Panc1 (cell line): ENCODE measurements around the gene CDK12. TPM values are rescaled to one million over a fixed set of nuclear protein-coding genes. Genes with fewer than 3 reads are reported as not detected.

Experiments
- ATAC-seq: fragments of 200-7000 bp; cut with Tn5 transposase; 2 replicates; pipeline ENCODE4 v1.9.1; 2020; ENCODE audit warnings: mild to moderate bottlenecking, moderate library complexity
- Bru-seq: library from RNA; stranded (reverse); fragments of 400-500 nt; gene quantifications from one replicate; lab custom pipeline; 2021; lab: Mats Ljungman, UMichigan
- BruChase-seq, 2 experiments: library from RNA; stranded (reverse); fragments of 400-500 nt; gene quantifications; one replicate each; lab custom pipeline; 2021; lab: Mats Ljungman, UMichigan
- BruUV-seq: library from RNA; stranded (reverse); fragments of 400-500 nt; replicated peaks from 2 replicates; lab custom pipeline; 2021; lab: Mats Ljungman, UMichigan
- CTCF ChIA-PET: fragments of 300-600 bp; sonication (Branson Sonifier 250); formaldehyde crosslinking; loops from one replicate; lab custom pipeline; 2022; ENCODE audit warnings: antibody characterized with exemption; lab: Charles Lee
- POLR2A ChIA-PET: fragments of 300-600 bp; sonication (Branson Sonifier 250); formaldehyde crosslinking; loops from one replicate; lab custom pipeline; 2022; ENCODE audit warnings: antibody characterized with exemption; lab: Charles Lee
- DNase-seq: peaks from one replicate; pipeline ENCODE4 v3.0.0-alpha.2; 2010; ENCODE audit warnings: low read depth, low spot score
- H3K27ac ChIP-seq: 2 replicates; pipeline ENCODE4 v1.5.1; 2011; ENCODE audit warnings: mild to moderate bottlenecking, low read length, inconsistent platforms
- H3K27me3 ChIP-seq: fragments of 200-500 bp; sonication (Bioruptor generic); 2 replicates; pipeline ENCODE4 v1.6.0; 2014; ENCODE audit warnings: low read length, inconsistent platforms; ENCODE audit not compliant: control insufficient read depth, insufficient read depth
- H3K36me3 ChIP-seq: fragments of 200-500 bp; sonication (Bioruptor generic); 2 replicates; pipeline ENCODE4 v1.5.1; 2014; ENCODE audit warnings: inconsistent platforms, mild to moderate bottlenecking, low read length, moderate library complexity; ENCODE audit not compliant: control insufficient read depth, insufficient read depth
- H3K4me1 ChIP-seq: 2 replicates; pipeline ENCODE4 v1.5.1; 2011; ENCODE audit warnings: inconsistent platforms, mild to moderate bottlenecking, low read length, moderate library complexity; ENCODE audit not compliant: control insufficient read depth, insufficient read depth
- H3K4me3 ChIP-seq, 2 experiments: 2 replicates each; pipeline ENCODE4 v1.5.1; 2011 to 2012; ENCODE audit warnings: low read depth in 2 of 2, low read length in 2 of 2, mild to moderate bottlenecking in 2 of 2, inconsistent platforms in 1 of 2, moderate library complexity in 1 of 2
- H3K9me3 ChIP-seq: fragments of 200-500 bp; sonication (Bioruptor generic); 2 replicates; pipeline ENCODE4 v1.5.1; 2014; ENCODE audit warnings: low read depth, mild to moderate bottlenecking, inconsistent platforms, low read length, moderate library complexity; ENCODE audit not compliant: control insufficient read depth, insufficient read depth
- POLR2AphosphoS5 ChIP-seq: IDR thresholded peaks from 2 replicates; pipeline ENCODE4 v1.6.1; 2012; ENCODE audit warnings: mild to moderate bottlenecking, low read depth, low read length, moderate library complexity
- SIN3A ChIP-seq: IDR thresholded peaks from 2 replicates; pipeline ENCODE4 v1.6.1; 2012; ENCODE audit warnings: low read depth, mild to moderate bottlenecking, low read length, moderate library complexity, borderline replicate concordance; ENCODE audit not compliant: insufficient read depth
- TCF7L2 ChIP-seq: IDR thresholded peaks from 2 replicates; pipeline ENCODE4 v1.6.1; 2011; ENCODE audit warnings: mild to moderate bottlenecking, low read depth, low read length, inconsistent platforms
- in situ Hi-C: cut with HindIII; loops from 2 replicates; pipeline ENCODE4 v1.10.0; 2016; ENCODE audit warnings: low sequenced_read_pairs, low pct_unique_long_range_greater_than_20kb
- intact Hi-C: fragments of 100-400 bp; cut with micrococcal nuclease; formaldehyde crosslinking; loops from one replicate; pipeline ENCODE4 v1.10.0; 2022; ENCODE audit not compliant: unreplicated experiment
- long read RNA-seq: library from polyadenylated mRNA; unstranded; transcript quantifications from one replicate; pipeline ENCODE4 v2.0.0, GENCODE V29; 2021; ENCODE audit not compliant: unreplicated experiment
- polyA plus RNA-seq: library from polyadenylated mRNA; unstranded; fragments of >200 nt; gene quantifications from one replicate; pipeline ENCODE4 v1.2.1, GENCODE V29; 2012; ENCODE audit warnings: missing spikeins; ENCODE audit not compliant: insufficient read length
- total RNA-seq: library from RNA; stranded (reverse); gene quantifications from one replicate; pipeline ENCODE4 v1.2.1, GENCODE V29; 2021; ENCODE audit not compliant: unreplicated experiment
- TF ChIP-seq, protein P1 (sequence below), 2 experiments: IDR thresholded peaks; 2 replicates each; pipeline ENCODE4 v1.6.1; 2011 to 2012; ENCODE audit warnings: low read depth in 2 of 2, control low read depth in 1 of 2, low read length in 1 of 2, mild to moderate bottlenecking in 1 of 2, moderate library complexity in 1 of 2; ENCODE audit not compliant: insufficient read depth in 1 of 2
- TF ChIP-seq, protein P2 (sequence below): fragments of 450-650 bp; IDR thresholded peaks from 2 replicates; pipeline ENCODE4 v1.5.1; 2017; ENCODE audit warnings: mild to moderate bottlenecking

The CDK12 gene
- 57.8 TPM for total RNA-seq
- 25.1 TPM for polyA plus RNA-seq
- Bru-seq, nascent RNA = percentile 83 among the genes with signal in this experiment
- percentile 90 among the genes with signal in this experiment for BruChase-seq, experiment 1, labeled RNA remaining after a 2-hour chase
- percentile 89 among the genes with signal in this experiment for BruChase-seq, experiment 2, labeled RNA remaining after a 6-hour chase
- long read RNA-seq, full-length matches to known transcripts = 8 of 33 reads
- long read RNA-seq, partial matches to known transcripts = 9 of 33 reads
- long read RNA-seq, other reads (novel, unspliced or antisense) = 16 of 33 reads

DNA sequence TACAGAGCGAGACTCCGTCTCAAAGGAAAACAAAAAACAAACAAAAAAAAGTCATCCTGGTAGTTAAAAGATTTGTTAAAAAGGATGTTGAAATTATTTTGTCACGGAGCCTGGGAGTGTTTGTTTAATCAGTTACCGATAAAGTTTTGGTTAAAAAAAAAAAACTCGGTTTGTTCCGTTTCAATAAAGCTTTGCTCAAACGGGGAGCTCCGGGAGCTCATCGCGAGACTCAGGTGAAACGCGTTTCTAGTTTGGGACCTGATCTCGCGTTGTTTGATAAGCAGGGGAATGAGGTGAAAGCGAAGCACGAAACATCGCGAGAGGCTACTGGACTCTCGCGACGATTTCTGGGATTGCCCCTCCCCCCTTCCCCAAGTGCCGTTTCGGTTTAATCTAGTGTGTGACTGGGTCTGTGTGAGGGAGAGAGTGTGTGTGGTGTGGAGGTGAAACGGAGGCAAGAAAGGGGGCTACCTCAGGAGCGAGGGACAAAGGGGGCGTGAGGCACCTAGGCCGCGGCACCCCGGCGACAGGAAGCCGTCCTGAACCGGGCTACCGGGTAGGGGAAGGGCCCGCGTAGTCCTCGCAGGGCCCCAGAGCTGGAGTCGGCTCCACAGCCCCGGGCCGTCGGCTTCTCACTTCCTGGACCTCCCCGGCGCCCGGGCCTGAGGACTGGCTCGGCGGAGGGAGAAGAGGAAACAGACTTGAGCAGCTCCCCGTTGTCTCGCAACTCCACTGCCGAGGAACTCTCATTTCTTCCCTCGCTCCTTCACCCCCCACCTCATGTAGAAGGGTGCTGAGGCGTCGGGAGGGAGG, at the start of gene CDK12:
CDK12 (plus strand) TSS at position 374 of the 813 bp plus-strand sequence. CDS start 586 bp downstream, outside the sequence.
- peak; percentile 93 for ATAC-seq
- Histone ChIP-seq H3K36me3 (no peaks in the 10 kb centered on the region; the same call in 1 of the 2 replicates), H3K4me3 (peak within 1 kb of the TSS; percentile 72 to 89), H3K9me3 (no peaks in the 10 kb centered on the region), H3K27me3 (no peaks in the 10 kb centered on the region), H3K27ac (peak within 1 kb of the TSS; percentile 86), H3K4me1 (no peaks in the 10 kb centered on the region)
- TF ChIP-seq TCF7L2 (peak; percentile 75), SIN3A (peak; percentile 94), POLR2AphosphoS5 (peak; percentile 96)
- TF ChIP-seq, protein P1, sequence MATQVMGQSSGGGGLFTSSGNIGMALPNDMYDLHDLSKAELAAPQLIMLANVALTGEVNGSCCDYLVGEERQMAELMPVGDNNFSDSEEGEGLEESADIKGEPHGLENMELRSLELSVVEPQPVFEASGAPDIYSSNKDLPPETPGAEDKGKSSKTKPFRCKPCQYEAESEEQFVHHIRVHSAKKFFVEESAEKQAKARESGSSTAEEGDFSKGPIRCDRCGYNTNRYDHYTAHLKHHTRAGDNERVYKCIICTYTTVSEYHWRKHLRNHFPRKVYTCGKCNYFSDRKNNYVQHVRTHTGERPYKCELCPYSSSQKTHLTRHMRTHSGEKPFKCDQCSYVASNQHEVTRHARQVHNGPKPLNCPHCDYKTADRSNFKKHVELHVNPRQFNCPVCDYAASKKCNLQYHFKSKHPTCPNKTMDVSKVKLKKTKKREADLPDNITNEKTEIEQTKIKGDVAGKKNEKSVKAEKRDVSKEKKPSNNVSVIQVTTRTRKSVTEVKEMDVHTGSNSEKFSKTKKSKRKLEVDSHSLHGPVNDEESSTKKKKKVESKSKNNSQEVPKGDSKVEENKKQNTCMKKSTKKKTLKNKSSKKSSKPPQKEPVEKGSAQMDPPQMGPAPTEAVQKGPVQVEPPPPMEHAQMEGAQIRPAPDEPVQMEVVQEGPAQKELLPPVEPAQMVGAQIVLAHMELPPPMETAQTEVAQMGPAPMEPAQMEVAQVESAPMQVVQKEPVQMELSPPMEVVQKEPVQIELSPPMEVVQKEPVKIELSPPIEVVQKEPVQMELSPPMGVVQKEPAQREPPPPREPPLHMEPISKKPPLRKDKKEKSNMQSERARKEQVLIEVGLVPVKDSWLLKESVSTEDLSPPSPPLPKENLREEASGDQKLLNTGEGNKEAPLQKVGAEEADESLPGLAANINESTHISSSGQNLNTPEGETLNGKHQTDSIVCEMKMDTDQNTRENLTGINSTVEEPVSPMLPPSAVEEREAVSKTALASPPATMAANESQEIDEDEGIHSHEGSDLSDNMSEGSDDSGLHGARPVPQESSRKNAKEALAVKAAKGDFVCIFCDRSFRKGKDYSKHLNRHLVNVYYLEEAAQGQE (IDR thresholded peaks at IDR 0.05; ENCODE audit: insufficient read depth in 1 of 2, low read depth in 2 of 2, low read length in 1 of 2) = no peak; a peak in 1 of 4 replicates
- TF ChIP-seq, protein P2, sequence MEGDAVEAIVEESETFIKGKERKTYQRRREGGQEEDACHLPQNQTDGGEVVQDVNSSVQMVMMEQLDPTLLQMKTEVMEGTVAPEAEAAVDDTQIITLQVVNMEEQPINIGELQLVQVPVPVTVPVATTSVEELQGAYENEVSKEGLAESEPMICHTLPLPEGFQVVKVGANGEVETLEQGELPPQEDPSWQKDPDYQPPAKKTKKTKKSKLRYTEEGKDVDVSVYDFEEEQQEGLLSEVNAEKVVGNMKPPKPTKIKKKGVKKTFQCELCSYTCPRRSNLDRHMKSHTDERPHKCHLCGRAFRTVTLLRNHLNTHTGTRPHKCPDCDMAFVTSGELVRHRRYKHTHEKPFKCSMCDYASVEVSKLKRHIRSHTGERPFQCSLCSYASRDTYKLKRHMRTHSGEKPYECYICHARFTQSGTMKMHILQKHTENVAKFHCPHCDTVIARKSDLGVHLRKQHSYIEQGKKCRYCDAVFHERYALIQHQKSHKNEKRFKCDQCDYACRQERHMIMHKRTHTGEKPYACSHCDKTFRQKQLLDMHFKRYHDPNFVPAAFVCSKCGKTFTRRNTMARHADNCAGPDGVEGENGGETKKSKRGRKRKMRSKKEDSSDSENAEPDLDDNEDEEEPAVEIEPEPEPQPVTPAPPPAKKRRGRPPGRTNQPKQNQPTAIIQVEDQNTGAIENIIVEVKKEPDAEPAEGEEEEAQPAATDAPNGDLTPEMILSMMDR = no peak
- no TSS peak for BruUV-seq
- in situ Hi-C loops = no loop called here
- ChIA-PET POLR2A (interaction anchor here (0.6 to 1.0 kb wide), 8 partner anchors 10 to 224 kb away, joined by 3 to 29 read pairs (median 4); partner anchors contain the start of gene MED1), CTCF (interaction anchor here (0.6 to 1.0 kb wide), 2 partner anchors 10 to 250 kb away, joined by 4 to 8 read pairs; partner anchors contain the start of gene MED1)
- intact Hi-C loops = no loop called here
- DNase-seq = peak; percentile 93

DNA sequence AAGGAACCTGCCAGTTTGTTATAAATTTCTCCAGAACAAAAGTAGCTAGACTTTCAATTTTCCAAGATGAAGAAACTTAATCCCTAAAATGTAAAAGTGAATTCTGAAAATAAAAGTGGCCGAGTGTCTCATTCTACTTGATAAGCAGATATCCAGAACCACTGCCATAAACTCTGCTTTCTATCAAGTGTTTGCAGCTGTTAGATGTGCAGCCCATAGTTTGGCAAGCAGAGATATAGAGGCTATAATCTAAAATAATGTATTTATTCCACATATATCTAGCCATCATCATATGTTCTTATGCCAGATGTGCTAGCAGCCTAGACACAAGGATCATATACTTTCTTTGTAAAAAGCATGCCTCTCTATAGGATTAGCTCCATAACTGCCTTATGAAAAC, 45.1 kb upstream of the CDK12 start:
- Histone ChIP-seq H3K27me3 (no peaks in the 10 kb centered on the region), H3K36me3 (no peaks in the 10 kb centered on the region; the same call in 1 of the 2 replicates), H3K4me3 (no peak overlapping the region), H3K9me3 (no peaks in the 10 kb centered on the region), H3K4me1 (no peaks in the 10 kb centered on the region), H3K27ac (no peak overlapping the region)
- TF ChIP-seq POLR2AphosphoS5 (no peak), SIN3A (no peak), TCF7L2 (no peak)
- TF ChIP-seq, protein P1 (IDR thresholded peaks at IDR 0.05; ENCODE audit: insufficient read depth in 1 of 2, low read depth in 2 of 2, low read length in 1 of 2) = no peak
- TF ChIP-seq, protein P2 = no peak
- in situ Hi-C loops (no loop called here), intact Hi-C loops (no loop called here)
- ATAC-seq (no peak), DNase-seq (no peak)
- POLR2A ChIA-PET = no interaction called here
- CTCF ChIA-PET = no interaction called here
- TSS peak; percentile 48 for BruUV-seq
